T-cell (primary cell): ENCODE results near the gene OR2T4. TPM values are rescaled to one million over a fixed set of nuclear protein-coding genes. Genes with fewer than 3 reads are reported as not detected.

Experiments used
- ATAC-seq, 4 experiments: fragments of 200-7000 bp in 3 of 4; fragments of 150-1000 bp in 1 of 4; cut with Tn5 transposase; replicated peaks in 1 of 4; 1 replicate in 3 of 4; 2 replicates in 1 of 4; pipeline ENCODE4 v1.10.0; 2021; ENCODE audit warnings: moderate library complexity in 3 of 4, mild to moderate bottlenecking in 2 of 4, moderate number of reproducible peaks in 1 of 4
- CTCF ChIA-PET, 2 donors: fragments of 300-600 bp; sonication (Branson Sonifier 250); formaldehyde crosslinking; loops; one replicate each; lab custom pipeline; 2022; ENCODE audit warnings: antibody characterized with exemption in 2 of 2; lab: Charles Lee
- POLR2A ChIA-PET, 2 donors: fragments of 300-600 bp; sonication (Branson Sonifier 250); formaldehyde crosslinking; loops; one replicate each; lab custom pipeline; 2022; ENCODE audit warnings: antibody characterized with exemption in 2 of 2; lab: Charles Lee
- DNase-seq, 35 experiments: peaks; one replicate each; pipeline versions ENCODE4 v3.0.0 to v3.0.0-alpha.2; 2013 to 2023
- H3K27ac ChIP-seq: one replicate; pipeline ENCODE4 v1.5.1; 2013; ENCODE audit warnings: low read length
- H3K27me3 ChIP-seq, 2 experiments: replicated peaks in 1 of 2; 1 replicate in 1 of 2; 2 replicates in 1 of 2; pipeline versions ENCODE4 v1.6.1 to v1.7.0; 2013; ENCODE audit warnings: low read length in 1 of 2, mixed read lengths in 1 of 2; ENCODE audit not compliant: control insufficient read depth in 2 of 2, insufficient read depth in 2 of 2; ENCODE audit errors: extremely low read depth in 1 of 2
- H3K36me3 ChIP-seq, 2 donors: 1 replicate in 1 of 2; 2 replicates in 1 of 2; pipeline versions ENCODE4 v1.6.1 to v1.7.0; 2013; ENCODE audit warnings: low read length in 1 of 2; ENCODE audit not compliant: control insufficient read depth in 2 of 2, insufficient read depth in 1 of 2; ENCODE audit errors: extremely low read depth in 1 of 2
- H3K4me1 ChIP-seq, 2 experiments: 1 replicate in 1 of 2; 2 replicates in 1 of 2; pipeline versions ENCODE4 v1.6.1 to v1.7.0; 2013; ENCODE audit warnings: low read length in 2 of 2, mixed read lengths in 1 of 2; ENCODE audit not compliant: insufficient read depth in 2 of 2, control insufficient read depth in 1 of 2; ENCODE audit errors: extremely low read depth in 1 of 2
- H3K4me3 ChIP-seq, 2 donors: 1 replicate in 1 of 2; 2 replicates in 1 of 2; pipeline versions ENCODE4 v1.5.1 to v1.7.0; 2013; ENCODE audit warnings: mild to moderate bottlenecking in 2 of 2, low read length in 1 of 2, moderate library complexity in 1 of 2; ENCODE audit not compliant: control insufficient read depth in 1 of 2; ENCODE audit errors: extremely low read depth in 1 of 2
- H3K9me3 ChIP-seq: 2 replicates; pipeline ENCODE4 v1.7.0; 2013
- H3K27ac Mint-ChIP-seq, 2 donors: one replicate each; pipeline ENCODE4 v1.8.0; 2020 to 2021; ENCODE audit warnings: mild to moderate bottlenecking in 2 of 2, mixed read lengths in 2 of 2
- H3K27me3 Mint-ChIP-seq, 2 donors: one replicate each; pipeline ENCODE4 v1.8.0; 2021 to 2022; ENCODE audit warnings: mixed read lengths in 2 of 2
- H3K36me3 Mint-ChIP-seq: one replicate; pipeline ENCODE4 v1.8.0; 2021; ENCODE audit warnings: mixed read lengths
- H3K4me1 Mint-ChIP-seq, 3 donors: one replicate each; pipeline ENCODE4 v1.8.0; 2020 to 2022; ENCODE audit warnings: mixed read lengths in 3 of 3, mild to moderate bottlenecking in 1 of 3
- H3K4me3 Mint-ChIP-seq, 3 donors: one replicate each; pipeline ENCODE4 v1.8.0; 2020 to 2022; ENCODE audit warnings: mild to moderate bottlenecking in 3 of 3, mixed read lengths in 3 of 3, moderate library complexity in 3 of 3
- H3K9me3 Mint-ChIP-seq, 3 donors: one replicate each; pipeline ENCODE4 v1.8.0; 2020 to 2022; ENCODE audit warnings: mixed read lengths in 3 of 3
- WGBS: methylation state at CpG from one replicate; pipeline ENCODE4 v1.1.5; 2013; ENCODE audit warnings: missing lambda C conversion rate; ENCODE audit not compliant: insufficient coverage; 5-methylcytosine and 5-hydroxymethylcytosine counted together
- total RNA-seq, 35 experiments: library from RNA in 6 of 35; stranded (reverse) in 6 of 35; fragments of 120-200 nt in 1 of 35; gene quantifications; one replicate each; pipeline versions ENCODE4 v1.2.1 to v1.2.4 and lab custom pipeline; 2013 to 2026

Gene OR2T4
- total RNA-seq, 5 donors from 2014 or later (not counting 1 experiment from before 2014, with no cell fraction given) = not detected

GRCh38 chr1:248393050-248393449 lies 31.6 kb downstream of the OR2T4 start:
- Mint-ChIP-seq H3K27ac (no peak overlapping the region), H3K4me1 (no peaks in the 10 kb centered on the region), H3K9me3 (peaks cover 0 to 7% (median 5%) of the 10 kb centered on the region in 3 donors), H3K36me3 (no peaks in the 10 kb centered on the region), H3K27me3 (peaks cover 18 to 23% of the 10 kb centered on the region in 2 donors), H3K4me3 (no peak overlapping the region)
- ATAC-seq (no peak), DNase-seq (no peak)
- H3K4me3 ChIP-seq = no peak overlapping the region
- POLR2A ChIA-PET = no interaction called here
- H3K36me3 ChIP-seq = no peaks in the 10 kb centered on the region
- no peaks in the 10 kb centered on the region for H3K27me3 ChIP-seq
- H3K4me1 ChIP-seq = no peaks in the 10 kb centered on the region
- H3K9me3 ChIP-seq = no peaks in the 10 kb centered on the region
- WGBS = no CpG with 5 or more reads among the region's 2 CpGs
- CTCF ChIA-PET = no interaction called here
- no peak overlapping the region for H3K27ac ChIP-seq

GRCh38 chr1:248402748-248403147 lies 41.3 kb downstream of the OR2T4 start, which contains the start of gene OR2T1:
Gene OR2T1 (plus strand): TSS chr1:248403048. CDS start chr1:248406148, 3,100 bp downstream.
- H3K4me3 Mint-ChIP-seq = no peak within 1 kb of the TSS
- no peak within 1 kb of the TSS for H3K27ac Mint-ChIP-seq

GRCh38 chr1:248404024-248404423 lies 42.6 kb downstream of the OR2T4 start:
- ChIA-PET POLR2A (no interaction called here), CTCF (interaction anchor here (0.6 to 1.2 kb wide), 7 partner anchors 13 to 432 kb away, joined by 3 to 7 read pairs (median 4); no protein-coding TSS in a partner anchor)
- H3K9me3 Mint-ChIP-seq = peaks cover 0 to 8% (median 3%) of the 10 kb centered on the region in 3 donors
- H3K4me1 Mint-ChIP-seq = peaks cover 0 to 10% (median 2%) of the 10 kb centered on the region in 3 donors
- Histone ChIP-seq H3K27me3 (no peaks in the 10 kb centered on the region), H3K4me3 (no peak overlapping the region), H3K36me3 (no peaks in the 10 kb centered on the region), H3K9me3 (no peaks in the 10 kb centered on the region), H3K4me1 (no peaks in the 10 kb centered on the region), H3K27ac (no peak overlapping the region)
- DNase-seq = peak in 1 of 35 experiments; percentile 59
- no peaks in the 10 kb centered on the region for H3K36me3 Mint-ChIP-seq
- WGBS = 56% methylated on average over 3 of the region's 6 CpGs
- H3K27me3 Mint-ChIP-seq = no peaks in the 10 kb centered on the region
- no peak overlapping the region for H3K4me3 Mint-ChIP-seq
- ATAC-seq = no peak
- H3K27ac Mint-ChIP-seq = no peak overlapping the region

More at GRCh38 chr1:248402748-248403147, 41.3 kb downstream of the OR2T4 start, which contains the start of gene OR2T1:
- DNase-seq (no peak), ATAC-seq (no peak)
- H3K27ac ChIP-seq = no peak within 1 kb of the TSS
- H3K4me1 ChIP-seq = no peaks in the 10 kb centered on the region
- CTCF ChIA-PET = no interaction called here
- POLR2A ChIA-PET = no interaction called here
- no peaks in the 10 kb centered on the region for H3K27me3 ChIP-seq
- no CpG with 5 or more reads among the region's 3 CpGs for WGBS
- no peaks in the 10 kb centered on the region for H3K9me3 ChIP-seq
- H3K36me3 Mint-ChIP-seq = no peaks in the 10 kb centered on the region
- peaks cover 0 to 6% (median 3%) of the 10 kb centered on the region in 3 donors for H3K9me3 Mint-ChIP-seq
- no peak within 1 kb of the TSS for H3K4me3 ChIP-seq
- no peaks in the 10 kb centered on the region for H3K36me3 ChIP-seq
- H3K27me3 Mint-ChIP-seq = no peaks in the 10 kb centered on the region
- H3K4me1 Mint-ChIP-seq = peaks cover 0 to 10% (median 2%) of the 10 kb centered on the region in 3 donors

GRCh38 chr1:248406721-248407692 lies 45.5 kb downstream of the OR2T4 start:
- no peak overlapping the region for H3K4me3 Mint-ChIP-seq
- Histone ChIP-seq H3K27ac (no peak overlapping the region), H3K4me3 (no peak overlapping the region), H3K27me3 (no peaks in the 10 kb centered on the region), H3K9me3 (no peaks in the 10 kb centered on the region), H3K4me1 (no peaks in the 10 kb centered on the region), H3K36me3 (no peaks in the 10 kb centered on the region)
- ChIA-PET CTCF (interaction anchor here in 1 of 2 donors (0.8 kb wide), 1 partner anchor 205 kb away, joined by 3 read pairs; no protein-coding TSS in a partner anchor), POLR2A (no interaction called here)
- H3K27ac Mint-ChIP-seq = no peak overlapping the region
- H3K27me3 Mint-ChIP-seq = no peaks in the 10 kb centered on the region
- 83% methylated on average over 3 of the region's 8 CpGs for WGBS
- H3K9me3 Mint-ChIP-seq = peaks cover 5 to 28% (median 16%) of the 10 kb centered on the region in 3 donors
- DNase-seq (no peak), ATAC-seq (no peak)
- H3K36me3 Mint-ChIP-seq = no peaks in the 10 kb centered on the region
- H3K4me1 Mint-ChIP-seq = peaks cover 0 to 10% (median 2%) of the 10 kb centered on the region in 3 donors

Other genes starting within 250 kb of the OR2T4 start
- not detected for gene OR2M5, start 216.5 kb upstream of the OR2T4 start, total RNA-seq
- gene OR2M2, start 186.8 kb upstream of the OR2T4 start, total RNA-seq = not detected
- not detected for gene OR2M3, start 164.4 kb upstream of the OR2T4 start, total RNA-seq
- gene OR2M4, start 130.2 kb upstream of the OR2T4 start, total RNA-seq = not detected
- gene OR2T33, start 83.7 kb upstream of the OR2T4 start, total RNA-seq = not detected
- gene OR2T12, start 58.2 kb upstream of the OR2T4 start, total RNA-seq = not detected
- not detected for gene OR2M7, start 37.1 kb upstream of the OR2T4 start, total RNA-seq
- gene OR14C36, start 12.9 kb upstream of the OR2T4 start, total RNA-seq = not detected
- not detected for gene OR2T6, start 14.1 kb downstream of the OR2T4 start, total RNA-seq
- gene OR2T1, start 41.4 kb downstream of the OR2T4 start, total RNA-seq = not detected
- gene OR2T2, start 84.0 kb downstream of the OR2T4 start, total RNA-seq = not detected
- not detected for gene OR2T3, start 111.7 kb downstream of the OR2T4 start, total RNA-seq
- not detected for gene OR2T5, start 126.9 kb downstream of the OR2T4 start, total RNA-seq
- not detected for gene OR2G6, start 146.4 kb downstream of the OR2T4 start, total RNA-seq
- not detected for gene OR2T29, start 201.1 kb downstream of the OR2T4 start, total RNA-seq
- not detected for gene OR2T34, start 213.1 kb downstream of the OR2T4 start, total RNA-seq
- not detected for gene OR2T10, start 236.0 kb downstream of the OR2T4 start, total RNA-seq